Measurements from ENCODE around the gene ACD. TPM values are rescaled to one million over a fixed set of nuclear protein-coding genes. Genes with fewer than 3 reads are reported as not detected.

ACD gene
- total and polyA plus RNA-seq, 9 of the 15 experiments (the other 6 are each of a cell fraction or from before 2014, with no cell fraction given), result 4.2 to 47.4 (median 19.2) TPM

DNA sequence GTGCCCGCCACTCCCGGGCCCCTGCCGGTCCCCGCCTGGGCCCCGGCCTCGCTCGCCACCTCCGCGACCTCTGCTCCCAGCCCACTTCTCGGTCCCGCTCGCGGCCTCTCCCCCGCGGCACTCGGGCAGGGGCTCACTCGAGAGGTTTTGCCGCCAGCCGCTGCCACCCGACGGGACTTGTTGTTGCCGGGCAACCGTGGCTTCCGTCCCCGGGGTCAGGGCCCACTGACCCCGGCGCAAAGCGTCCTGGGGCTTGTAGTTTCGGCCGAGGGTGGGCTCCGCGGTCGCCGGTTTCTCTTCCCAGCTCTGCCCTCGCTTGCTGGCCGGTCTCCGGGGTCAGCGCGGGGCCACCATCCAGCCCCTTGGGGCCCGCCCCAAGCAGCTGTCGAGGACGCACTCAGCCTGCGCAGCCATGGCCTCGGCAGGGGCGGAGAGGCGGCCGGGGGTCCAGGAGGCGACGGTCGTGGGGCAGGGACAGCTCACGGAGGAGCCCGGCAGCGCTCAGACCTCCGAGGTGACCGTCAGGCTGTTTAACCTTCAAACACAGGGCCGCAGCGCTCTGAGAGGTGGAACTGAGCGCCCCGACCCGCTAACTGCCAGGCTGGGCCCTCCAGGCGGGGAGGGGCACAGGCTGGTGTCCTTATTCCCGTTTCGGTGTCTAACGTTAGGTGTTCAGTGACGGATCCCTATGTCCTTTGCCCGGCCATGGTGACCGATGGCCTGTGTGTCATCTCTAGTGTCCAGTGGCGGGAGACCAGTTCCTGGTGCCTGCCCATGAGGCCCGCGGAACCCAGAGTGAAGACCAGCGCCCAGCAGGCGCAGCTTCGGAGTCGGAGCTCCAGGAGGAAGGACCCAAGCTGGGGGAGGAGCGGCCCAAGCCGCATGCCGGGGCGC is 6.7 kb upstream of the ACD start, which contains the start of the genes C16orf86 and ENKD1 (continued):
- TF ChIP-seq, protein P1, sequence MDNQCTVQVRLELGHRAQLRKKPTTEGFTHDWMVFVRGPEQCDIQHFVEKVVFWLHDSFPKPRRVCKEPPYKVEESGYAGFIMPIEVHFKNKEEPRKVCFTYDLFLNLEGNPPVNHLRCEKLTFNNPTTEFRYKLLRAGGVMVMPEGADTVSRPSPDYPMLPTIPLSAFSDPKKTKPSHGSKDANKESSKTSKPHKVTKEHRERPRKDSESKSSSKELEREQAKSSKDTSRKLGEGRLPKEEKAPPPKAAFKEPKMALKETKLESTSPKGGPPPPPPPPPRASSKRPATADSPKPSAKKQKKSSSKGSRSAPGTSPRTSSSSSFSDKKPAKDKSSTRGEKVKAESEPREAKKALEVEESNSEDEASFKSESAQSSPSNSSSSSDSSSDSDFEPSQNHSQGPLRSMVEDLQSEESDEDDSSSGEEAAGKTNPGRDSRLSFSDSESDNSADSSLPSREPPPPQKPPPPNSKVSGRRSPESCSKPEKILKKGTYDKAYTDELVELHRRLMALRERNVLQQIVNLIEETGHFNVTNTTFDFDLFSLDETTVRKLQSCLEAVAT (IDR thresholded peaks at IDR 0.05), result no peak
- TF ChIP-seq, protein P2, sequence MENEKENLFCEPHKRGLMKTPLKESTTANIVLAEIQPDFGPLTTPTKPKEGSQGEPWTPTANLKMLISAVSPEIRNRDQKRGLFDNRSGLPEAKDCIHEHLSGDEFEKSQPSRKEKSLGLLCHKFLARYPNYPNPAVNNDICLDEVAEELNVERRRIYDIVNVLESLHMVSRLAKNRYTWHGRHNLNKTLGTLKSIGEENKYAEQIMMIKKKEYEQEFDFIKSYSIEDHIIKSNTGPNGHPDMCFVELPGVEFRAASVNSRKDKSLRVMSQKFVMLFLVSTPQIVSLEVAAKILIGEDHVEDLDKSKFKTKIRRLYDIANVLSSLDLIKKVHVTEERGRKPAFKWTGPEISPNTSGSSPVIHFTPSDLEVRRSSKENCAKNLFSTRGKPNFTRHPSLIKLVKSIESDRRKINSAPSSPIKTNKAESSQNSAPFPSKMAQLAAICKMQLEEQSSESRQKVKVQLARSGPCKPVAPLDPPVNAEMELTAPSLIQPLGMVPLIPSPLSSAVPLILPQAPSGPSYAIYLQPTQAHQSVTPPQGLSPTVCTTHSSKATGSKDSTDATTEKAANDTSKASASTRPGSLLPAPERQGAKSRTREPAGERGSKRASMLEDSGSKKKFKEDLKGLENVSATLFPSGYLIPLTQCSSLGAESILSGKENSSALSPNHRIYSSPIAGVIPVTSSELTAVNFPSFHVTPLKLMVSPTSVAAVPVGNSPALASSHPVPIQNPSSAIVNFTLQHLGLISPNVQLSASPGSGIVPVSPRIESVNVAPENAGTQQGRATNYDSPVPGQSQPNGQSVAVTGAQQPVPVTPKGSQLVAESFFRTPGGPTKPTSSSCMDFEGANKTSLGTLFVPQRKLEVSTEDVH (IDR thresholded peaks at IDR 0.05; ENCODE audit: low read depth, partially characterized antibody), result no peak
- TF ChIP-seq ZKSCAN1 (IDR thresholded peaks at IDR 0.05; ENCODE audit: low read depth, low read length) (no peak), SP1 (CRISPR knock-in tag; IDR thresholded peaks at IDR 0.05) (no peak), RAD21 (CRISPR knock-in tag; conservative IDR thresholded peaks at IDR 0.05 in 1 of 2, IDR thresholded peaks at IDR 0.05 in 1 of 2) (no peak), NCOA1 (IDR thresholded peaks at IDR 0.05; ENCODE audit: low read depth) (no peak), SRSF9 (IDR thresholded peaks at IDR 0.05; ENCODE audit: borderline replicate concordance, low read depth, low read length) (no peak), EWSR1 (IDR thresholded peaks at IDR 0.05; ENCODE audit: borderline replicate concordance, low read depth, partially characterized antibody) (no peak), ZNF165 (CRISPR knock-in tag; IDR thresholded peaks at IDR 0.05; ENCODE audit: borderline replicate concordance) (0 out of 2 replicates have a peak, but pooled peaks have one; percentile 16)
- TF ChIP-seq, protein P3, sequence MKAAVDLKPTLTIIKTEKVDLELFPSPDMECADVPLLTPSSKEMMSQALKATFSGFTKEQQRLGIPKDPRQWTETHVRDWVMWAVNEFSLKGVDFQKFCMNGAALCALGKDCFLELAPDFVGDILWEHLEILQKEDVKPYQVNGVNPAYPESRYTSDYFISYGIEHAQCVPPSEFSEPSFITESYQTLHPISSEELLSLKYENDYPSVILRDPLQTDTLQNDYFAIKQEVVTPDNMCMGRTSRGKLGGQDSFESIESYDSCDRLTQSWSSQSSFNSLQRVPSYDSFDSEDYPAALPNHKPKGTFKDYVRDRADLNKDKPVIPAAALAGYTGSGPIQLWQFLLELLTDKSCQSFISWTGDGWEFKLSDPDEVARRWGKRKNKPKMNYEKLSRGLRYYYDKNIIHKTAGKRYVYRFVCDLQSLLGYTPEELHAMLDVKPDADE (conservative IDR thresholded peaks at IDR 0.05; ENCODE audit: control insufficient read depth, low read depth, low read length), result peak; percentile 96
- TF ChIP-seq, protein P4, sequence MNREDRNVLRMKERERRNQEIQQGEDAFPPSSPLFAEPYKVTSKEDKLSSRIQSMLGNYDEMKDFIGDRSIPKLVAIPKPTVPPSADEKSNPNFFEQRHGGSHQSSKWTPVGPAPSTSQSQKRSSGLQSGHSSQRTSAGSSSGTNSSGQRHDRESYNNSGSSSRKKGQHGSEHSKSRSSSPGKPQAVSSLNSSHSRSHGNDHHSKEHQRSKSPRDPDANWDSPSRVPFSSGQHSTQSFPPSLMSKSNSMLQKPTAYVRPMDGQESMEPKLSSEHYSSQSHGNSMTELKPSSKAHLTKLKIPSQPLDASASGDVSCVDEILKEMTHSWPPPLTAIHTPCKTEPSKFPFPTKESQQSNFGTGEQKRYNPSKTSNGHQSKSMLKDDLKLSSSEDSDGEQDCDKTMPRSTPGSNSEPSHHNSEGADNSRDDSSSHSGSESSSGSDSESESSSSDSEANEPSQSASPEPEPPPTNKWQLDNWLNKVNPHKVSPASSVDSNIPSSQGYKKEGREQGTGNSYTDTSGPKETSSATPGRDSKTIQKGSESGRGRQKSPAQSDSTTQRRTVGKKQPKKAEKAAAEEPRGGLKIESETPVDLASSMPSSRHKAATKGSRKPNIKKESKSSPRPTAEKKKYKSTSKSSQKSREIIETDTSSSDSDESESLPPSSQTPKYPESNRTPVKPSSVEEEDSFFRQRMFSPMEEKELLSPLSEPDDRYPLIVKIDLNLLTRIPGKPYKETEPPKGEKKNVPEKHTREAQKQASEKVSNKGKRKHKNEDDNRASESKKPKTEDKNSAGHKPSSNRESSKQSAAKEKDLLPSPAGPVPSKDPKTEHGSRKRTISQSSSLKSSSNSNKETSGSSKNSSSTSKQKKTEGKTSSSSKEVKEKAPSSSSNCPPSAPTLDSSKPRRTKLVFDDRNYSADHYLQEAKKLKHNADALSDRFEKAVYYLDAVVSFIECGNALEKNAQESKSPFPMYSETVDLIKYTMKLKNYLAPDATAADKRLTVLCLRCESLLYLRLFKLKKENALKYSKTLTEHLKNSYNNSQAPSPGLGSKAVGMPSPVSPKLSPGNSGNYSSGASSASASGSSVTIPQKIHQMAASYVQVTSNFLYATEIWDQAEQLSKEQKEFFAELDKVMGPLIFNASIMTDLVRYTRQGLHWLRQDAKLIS (CRISPR knock-in tag; IDR thresholded peaks at IDR 0.05), result no peak
- TF ChIP-seq, protein P5, sequence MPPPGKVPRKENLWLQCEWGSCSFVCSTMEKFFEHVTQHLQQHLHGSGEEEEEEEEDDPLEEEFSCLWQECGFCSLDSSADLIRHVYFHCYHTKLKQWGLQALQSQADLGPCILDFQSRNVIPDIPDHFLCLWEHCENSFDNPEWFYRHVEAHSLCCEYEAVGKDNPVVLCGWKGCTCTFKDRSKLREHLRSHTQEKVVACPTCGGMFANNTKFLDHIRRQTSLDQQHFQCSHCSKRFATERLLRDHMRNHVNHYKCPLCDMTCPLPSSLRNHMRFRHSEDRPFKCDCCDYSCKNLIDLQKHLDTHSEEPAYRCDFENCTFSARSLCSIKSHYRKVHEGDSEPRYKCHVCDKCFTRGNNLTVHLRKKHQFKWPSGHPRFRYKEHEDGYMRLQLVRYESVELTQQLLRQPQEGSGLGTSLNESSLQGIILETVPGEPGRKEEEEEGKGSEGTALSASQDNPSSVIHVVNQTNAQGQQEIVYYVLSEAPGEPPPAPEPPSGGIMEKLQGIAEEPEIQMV (tag; conservative IDR thresholded peaks at IDR 0.05; ENCODE audit: low read depth), result no peak
- TF ChIP-seq, protein P6, sequence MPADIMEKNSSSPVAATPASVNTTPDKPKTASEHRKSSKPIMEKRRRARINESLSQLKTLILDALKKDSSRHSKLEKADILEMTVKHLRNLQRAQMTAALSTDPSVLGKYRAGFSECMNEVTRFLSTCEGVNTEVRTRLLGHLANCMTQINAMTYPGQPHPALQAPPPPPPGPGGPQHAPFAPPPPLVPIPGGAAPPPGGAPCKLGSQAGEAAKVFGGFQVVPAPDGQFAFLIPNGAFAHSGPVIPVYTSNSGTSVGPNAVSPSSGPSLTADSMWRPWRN (IDR thresholded peaks at IDR 0.05; ENCODE audit: low read depth), result no peak

Measured in K562 (cell line).